Hematopoietic multipotent progenitor cell treated with erythropoietin and hydrocortisone succinate and interleukin-3 and kit ligand, for 8 days (in vitro differentiated cells): Measurements from ENCODE around the gene PRKCH.

Source experiments
- DNase-seq: peaks from one replicate; pipeline ENCODE4 v3.0.0-alpha.2; 2015

The PRKCH gene

GRCh38 chr14:61499991-61500390 is 178.6 kb downstream of the PRKCH start:
- DNase-seq: no peak

GRCh38 chr14:61501714-61502458 is 180.5 kb downstream of the PRKCH start:
- DNase-seq: no peak

GRCh38 chr14:61502459-61503093 is 181.2 kb downstream of the PRKCH start:
- DNase-seq: no peak

GRCh38 chr14:61503167-61503801 is 181.9 kb downstream of the PRKCH start:
- no peak for DNase-seq

- DNase-seq: no peak
Measured at GRCh38 chr14:61504901-61505300, 183.5 kb downstream of the PRKCH start.

GRCh38 chr14:61505815-61506809 is 184.7 kb downstream of the PRKCH start:
- no peak for DNase-seq

- no peak for DNase-seq
Measured at GRCh38 chr14:61508526-61508925, 187.1 kb downstream of the PRKCH start.

- no peak for DNase-seq
Measured at GRCh38 chr14:61510736-61511557, 189.6 kb downstream of the PRKCH start.

GRCh38 chr14:61511558-61511948 is 190.2 kb downstream of the PRKCH start:
- no peak for DNase-seq

GRCh38 chr14:61512026-61512834 is 190.9 kb downstream of the PRKCH start:
- DNase-seq: no peak

GRCh38 chr14:61513986-61514830 is 192.8 kb downstream of the PRKCH start:
- DNase-seq: no peak

- DNase-seq: no peak
Measured at GRCh38 chr14:61514927-61515326, 193.5 kb downstream of the PRKCH start.

GRCh38 chr14:61515436-61516117 is 194.2 kb downstream of the PRKCH start:
- DNase-seq: no peak

- no peak for DNase-seq
Measured at GRCh38 chr14:61516118-61516743, 194.9 kb downstream of the PRKCH start.

GRCh38 chr14:61516964-61517653 is 195.7 kb downstream of the PRKCH start:
- no peak for DNase-seq

- no peak for DNase-seq
Measured at GRCh38 chr14:61517911-61518384, 196.6 kb downstream of the PRKCH start.

- DNase-seq: no peak
Measured at GRCh38 chr14:61518403-61518802, 197.0 kb downstream of the PRKCH start.

GRCh38 chr14:61519106-61519505 is 197.7 kb downstream of the PRKCH start:
- no peak for DNase-seq
